Non-pigmented ciliary epithelial cell (primary cell): ENCODE measurements around the gene MRAS.
A peak's percentile ranks its signal among the peaks of the same experiment; 100 is the strongest.

Experiments
- DNase-seq: peaks from one replicate; pipeline ENCODE4 v3.0.0-alpha.2; 2010; ENCODE audit warnings: low read depth

MRAS gene

DNA sequence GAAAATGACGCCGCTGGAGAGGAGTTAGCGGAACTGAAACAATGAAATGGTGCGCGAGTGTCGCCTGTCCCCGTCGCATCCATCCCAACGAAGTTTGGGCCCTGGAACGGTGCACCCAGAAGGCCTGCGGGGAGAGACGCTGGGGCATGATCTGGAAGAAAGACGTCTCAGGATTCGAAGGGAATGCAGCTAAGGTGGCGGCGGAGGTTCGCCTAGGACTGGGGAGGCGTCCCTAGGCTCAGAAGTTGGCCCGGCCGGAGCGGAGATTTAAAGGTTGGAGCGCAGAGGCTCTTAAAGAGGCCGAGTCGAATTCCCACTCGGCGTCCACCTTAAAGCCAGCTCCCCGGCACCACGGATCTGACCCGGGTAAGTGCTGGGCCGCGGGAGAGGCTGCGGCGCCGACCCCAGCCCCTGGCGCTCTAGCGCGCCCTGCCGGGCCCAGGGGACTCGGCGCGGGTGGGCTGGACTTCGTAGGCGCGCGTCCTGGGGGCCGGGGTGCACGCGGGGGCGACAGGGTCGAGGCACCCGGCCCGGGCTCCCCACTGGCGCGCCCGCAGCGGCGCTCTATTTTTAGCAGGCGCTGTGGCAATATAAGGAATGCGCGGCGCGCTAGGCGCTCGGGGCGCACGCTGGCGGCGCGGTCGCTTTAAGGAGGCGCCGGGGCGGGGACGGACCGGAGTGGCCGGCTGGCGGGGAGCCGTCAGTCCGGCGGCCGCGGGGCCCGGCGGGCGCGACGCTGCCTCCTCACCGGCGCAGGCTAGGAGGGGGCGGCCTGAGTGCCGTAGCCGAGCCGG is at the start of gene MRAS:
Gene MRAS (plus strand): TSS at position 620 of the 794 bp plus-strand sequence. CDS start 24,305 bp downstream, outside the sequence.
- no peak for DNase-seq

DNA sequence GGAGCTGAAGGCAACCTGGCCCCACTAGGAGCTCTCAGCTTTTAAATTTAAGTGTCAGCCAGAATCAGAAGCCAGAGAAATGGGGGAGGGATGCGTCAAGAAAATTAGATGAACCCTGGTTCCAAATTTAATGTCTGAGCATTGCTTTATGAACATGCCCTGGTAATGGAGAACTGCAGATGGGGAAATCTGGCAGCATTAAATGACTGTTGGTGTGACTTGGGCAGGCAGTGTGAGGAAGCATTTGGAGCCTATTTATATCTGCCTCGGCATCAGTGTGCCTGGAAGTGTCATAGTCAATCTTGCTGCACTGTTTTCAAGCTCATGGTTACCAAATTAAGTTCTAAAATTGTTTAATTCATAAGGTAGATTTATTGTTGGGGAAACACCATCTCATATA is 47.7 kb upstream of the MRAS start:
- DNase-seq = no peak

DNA sequence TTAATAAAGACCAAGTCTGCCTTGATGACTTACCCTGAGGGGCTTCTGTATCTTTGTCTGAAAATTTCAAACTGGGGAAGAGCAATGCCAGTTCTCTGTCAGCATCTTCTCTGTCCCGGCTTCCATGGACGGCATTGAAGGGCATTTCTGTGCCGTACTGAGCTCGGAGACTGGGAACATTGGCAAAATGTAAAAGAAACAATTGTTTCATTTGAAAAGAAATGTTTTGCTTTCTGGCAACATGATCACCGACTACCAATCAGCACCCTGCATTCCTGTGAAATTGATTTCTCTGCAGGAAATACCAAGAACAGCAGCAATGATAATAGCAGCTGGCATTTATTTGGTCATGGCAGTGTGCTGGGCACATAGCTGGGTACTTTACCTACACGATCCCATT is 44.9 kb upstream of the MRAS start:
- DNase-seq = no peak

DNA sequence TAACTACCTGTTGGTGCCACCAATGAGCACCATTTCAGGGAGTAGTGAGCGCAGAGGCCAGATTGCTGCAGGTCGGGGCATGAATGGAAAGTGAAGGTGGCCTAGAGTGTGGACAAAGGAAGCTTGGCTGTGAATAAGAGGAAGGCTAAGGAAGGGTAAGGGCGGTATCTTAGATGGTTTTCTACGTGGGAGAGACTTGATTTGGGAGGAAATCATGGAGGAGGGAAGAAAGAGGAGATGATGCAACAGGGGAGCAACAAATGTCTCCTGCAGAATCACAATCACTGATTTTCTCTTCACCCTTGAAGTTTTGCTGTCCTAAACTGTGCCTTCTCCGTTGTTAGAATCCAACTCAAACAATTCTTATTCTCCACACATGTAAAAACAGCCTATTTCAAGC is 40.5 kb upstream of the MRAS start:
- no peak for DNase-seq

DNA sequence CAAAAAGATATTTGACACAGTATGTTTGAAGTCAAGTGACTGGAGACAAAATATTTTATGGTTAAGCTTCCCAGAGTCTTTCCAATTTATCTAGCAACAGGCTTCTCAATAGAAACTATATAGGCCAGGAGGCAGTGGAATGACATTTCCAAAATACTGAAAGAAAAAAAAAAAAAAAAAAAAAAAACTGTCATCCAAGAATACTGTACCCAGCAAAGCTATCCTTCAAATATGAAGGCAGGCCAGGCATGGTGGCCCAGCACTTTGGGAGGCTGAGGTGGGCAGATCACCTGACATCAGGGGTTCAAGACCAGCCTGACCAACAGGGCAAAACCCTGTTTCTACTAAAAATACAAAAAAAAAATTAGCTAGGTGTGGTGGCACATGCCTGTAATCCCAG is 39.6 kb upstream of the MRAS start:
- no peak for DNase-seq

DNA sequence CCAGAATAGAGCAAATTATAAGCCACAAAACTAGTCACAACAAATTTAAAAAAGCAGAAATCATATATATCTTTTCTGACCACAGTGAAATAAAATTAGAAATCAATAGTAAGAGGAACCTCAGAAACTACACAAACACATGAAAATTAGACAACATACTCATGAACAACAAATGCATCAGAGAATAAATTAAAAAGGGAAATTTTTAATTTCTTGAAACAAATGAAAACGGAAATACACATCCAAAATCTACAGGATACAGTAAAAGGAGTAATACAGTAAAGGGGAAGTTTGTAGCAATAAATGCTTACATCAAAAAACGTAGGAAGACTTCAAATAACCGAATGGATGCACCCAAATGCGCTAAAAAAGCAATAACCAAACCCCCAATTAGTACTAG is 37.9 kb upstream of the MRAS start:
- no peak for DNase-seq

DNA sequence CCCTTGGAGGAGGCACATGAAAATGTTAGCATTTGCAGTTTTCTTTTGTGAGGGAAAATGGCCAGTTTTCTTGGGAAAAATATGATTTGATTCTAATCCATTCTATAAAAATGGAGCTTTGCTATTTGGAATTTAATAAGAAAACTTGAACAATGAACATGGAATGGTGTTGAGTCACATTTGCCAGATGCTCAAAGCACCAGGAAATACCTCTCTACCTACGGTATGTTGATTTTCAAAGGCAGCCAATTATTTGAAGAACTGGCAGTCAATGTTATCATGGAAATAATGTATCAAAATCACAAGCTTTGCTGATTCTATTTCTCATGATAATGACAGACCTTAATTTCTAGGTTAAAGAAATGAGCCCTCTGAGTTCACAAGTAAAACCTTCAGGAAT is 33.6 kb upstream of the MRAS start:
- peak; percentile 22 for DNase-seq

DNA sequence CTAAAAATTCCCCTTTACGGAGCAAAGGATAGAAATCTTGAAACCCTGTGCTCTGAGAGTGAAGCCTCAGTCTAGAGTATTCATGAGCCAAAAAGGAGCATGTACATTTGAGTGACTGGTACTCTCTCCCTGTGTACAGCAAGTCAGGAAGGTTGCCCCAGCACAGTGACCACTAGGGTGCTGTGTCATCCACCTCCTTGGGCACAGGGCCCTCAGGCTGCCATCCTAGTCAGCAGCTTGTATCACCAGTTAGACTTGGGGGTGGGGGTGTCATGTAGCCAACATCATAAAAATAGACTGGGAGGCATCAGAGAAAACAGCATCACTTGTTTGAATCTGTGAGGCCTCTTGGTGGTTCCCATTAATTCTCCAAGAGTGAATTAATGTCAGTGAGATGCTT is 30.7 kb upstream of the MRAS start:
- DNase-seq = no peak

DNA sequence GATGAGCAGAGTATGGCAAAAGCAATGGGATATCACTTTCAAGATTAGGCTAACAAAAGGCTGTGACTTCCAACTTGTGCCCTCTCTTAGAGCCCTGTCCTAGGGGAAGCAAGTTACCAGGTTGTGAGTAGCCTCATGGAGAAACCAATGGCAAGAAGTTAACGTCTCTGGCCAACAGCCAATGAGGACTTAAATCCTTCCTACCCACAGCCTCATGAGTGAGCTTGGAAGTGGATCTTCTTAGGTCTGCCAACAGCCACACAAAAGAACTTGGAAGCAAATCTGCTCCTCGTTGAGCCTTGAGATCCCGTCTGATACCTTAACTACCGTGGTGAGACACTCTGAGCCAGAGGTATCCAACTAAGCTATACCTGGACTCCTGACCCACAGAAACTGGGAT is 24.4 kb upstream of the MRAS start:
- DNase-seq = no peak

DNA sequence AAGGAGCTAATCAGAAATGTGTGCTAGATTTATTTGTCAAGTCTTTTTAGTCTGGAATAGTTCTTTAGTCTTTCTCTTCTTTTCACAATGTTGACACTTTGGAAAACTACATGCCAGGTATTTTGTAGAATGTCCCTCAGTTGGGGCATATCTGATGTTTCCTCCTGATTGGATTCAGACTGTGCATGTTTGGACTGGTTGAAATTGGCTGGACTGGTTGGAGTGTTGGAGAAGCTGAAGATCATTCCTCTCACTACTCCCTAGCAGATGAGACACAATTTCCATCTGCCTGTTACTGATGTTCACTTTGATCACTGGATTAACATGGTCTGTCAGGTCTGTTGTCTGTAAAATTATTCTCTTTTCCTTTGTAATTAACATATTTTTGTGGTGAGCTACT is 22.4 kb upstream of the MRAS start:
- no peak for DNase-seq

DNA sequence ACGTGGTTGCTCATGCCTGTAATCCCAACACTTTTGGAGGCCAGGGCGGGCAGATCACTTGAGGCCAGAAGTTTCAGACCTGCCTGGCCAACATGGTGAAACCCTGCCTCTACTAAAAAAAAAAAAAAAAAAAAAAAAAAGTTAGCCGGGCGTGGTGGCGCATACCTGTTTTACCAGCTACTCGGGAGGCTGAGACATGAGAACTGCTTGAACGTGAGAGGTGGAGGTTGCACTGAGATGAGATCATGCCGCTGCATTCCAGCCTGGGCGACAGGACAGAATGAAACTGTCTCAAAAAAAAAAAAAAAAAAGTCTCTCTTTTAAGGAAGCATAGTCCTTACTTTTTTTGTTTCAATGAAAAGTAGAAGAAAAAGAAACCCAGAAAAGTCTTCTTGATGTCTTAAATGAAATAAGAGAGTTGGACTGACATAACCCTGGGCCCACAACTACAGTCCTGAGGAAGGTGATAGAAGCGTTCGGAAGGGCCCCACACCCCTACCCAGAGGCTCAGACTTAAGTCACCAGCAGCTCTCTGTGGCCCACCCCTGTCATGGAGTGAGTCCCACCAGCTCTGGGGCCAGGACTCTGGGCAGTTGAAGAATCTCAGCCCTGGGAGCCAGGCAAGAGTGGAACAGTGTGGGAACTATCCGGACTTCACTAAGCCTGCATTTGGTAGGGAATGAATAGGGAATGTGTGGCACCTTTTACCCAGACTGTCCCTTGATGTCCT is 21.3 kb upstream of the MRAS start:
- no peak for DNase-seq

DNA sequence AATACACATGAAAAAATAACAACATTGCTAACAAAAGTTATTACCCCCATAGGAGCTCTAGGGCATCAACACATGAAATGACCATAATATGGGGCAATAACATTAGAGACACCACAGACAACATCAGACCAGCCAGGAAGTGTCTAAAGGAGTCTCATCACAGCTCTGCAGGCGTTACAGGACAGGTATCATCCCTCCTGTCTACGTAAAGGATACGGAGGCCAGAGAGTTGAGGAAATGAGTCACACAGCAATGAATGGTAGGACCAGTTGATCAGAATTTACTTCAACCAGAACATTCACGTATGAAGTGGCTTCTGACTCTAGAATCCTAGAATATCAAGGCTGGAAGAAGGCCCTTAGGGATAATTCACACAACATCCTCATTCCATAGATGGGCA is 20.5 kb upstream of the MRAS start:
- DNase-seq = no peak

DNA sequence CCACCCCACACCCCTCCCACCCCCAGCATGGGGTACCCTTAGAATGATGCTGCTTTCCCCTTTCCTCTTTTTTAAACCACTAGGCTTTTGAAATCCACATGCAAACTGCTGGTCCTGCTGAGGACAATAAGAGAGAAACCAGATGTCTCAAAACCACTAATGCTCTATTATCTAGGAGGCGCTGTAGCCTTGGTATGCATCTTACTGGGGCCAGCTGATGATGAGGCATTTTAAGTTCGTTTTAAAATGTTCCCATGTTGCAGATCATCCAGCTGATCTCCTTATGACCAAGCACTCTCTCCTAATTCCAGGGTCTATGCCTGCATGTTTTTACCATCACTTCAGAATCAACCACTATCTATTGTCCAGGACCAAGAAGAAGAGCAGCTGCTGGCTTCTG is 20.0 kb upstream of the MRAS start:
- DNase-seq = no peak

DNA sequence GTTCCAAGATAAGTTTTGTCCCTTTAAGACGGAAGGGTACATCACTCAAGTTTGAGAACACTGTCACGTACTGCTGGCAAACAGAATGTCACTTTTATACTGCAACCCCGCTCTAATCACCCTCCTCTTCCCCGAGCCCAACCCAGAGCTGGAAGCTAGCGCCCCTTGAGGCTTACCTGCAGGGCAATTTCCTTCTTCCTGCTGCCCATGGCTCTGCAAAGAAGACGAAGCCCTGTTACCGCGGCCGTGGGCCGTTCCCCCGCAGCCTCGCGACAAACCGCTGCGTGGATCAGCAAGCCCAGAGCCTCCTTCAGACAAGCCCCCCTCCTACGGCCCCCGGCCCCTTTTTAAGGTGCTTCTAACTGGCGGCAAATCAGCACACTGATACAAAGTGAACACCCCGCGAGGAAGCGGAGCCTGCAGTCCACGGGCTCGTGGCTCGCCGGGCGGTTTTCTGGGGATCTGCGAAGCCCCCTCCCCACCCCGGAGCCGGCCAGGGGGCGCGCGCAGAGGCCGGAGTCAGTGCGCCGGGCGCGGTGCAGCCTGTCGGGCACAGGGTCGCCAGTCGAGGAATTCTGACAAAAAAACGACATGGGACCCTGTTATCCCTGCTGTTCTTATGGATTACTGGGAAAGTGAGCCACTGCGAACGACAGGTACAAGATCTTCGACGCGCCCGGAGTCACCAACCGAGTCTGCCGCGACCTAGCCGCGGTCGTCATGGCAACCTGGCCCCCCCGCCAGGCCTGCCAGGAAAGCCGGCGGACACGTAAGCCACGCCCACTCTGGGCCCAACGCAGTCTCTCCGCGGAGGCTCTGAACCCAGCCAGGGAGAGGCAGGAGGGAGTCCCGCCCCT is 19.0 kb upstream of the MRAS start, which contains the start of gene NME9:
Gene NME9 (minus strand): TSS at position 725 of the 857 bp plus-strand sequence. CDS start 516 bp downstream, at position 209.
- DNase-seq = no peak

DNA sequence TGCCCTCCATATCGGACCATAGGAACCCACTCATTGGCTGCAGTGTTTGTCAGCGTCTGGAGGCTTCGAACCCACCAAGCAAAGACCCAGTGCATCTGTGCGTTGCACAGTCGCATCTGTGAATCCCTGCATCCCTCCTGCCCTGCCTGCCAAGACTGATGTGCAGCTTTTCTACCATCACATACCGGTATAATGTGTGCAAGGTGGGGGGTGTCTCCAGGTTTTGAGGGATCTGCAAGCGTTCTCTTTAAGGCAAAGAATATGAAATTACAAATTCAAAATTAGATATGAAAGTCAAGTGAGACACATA is 18.4 kb upstream of the MRAS start:
- DNase-seq = no peak

DNA sequence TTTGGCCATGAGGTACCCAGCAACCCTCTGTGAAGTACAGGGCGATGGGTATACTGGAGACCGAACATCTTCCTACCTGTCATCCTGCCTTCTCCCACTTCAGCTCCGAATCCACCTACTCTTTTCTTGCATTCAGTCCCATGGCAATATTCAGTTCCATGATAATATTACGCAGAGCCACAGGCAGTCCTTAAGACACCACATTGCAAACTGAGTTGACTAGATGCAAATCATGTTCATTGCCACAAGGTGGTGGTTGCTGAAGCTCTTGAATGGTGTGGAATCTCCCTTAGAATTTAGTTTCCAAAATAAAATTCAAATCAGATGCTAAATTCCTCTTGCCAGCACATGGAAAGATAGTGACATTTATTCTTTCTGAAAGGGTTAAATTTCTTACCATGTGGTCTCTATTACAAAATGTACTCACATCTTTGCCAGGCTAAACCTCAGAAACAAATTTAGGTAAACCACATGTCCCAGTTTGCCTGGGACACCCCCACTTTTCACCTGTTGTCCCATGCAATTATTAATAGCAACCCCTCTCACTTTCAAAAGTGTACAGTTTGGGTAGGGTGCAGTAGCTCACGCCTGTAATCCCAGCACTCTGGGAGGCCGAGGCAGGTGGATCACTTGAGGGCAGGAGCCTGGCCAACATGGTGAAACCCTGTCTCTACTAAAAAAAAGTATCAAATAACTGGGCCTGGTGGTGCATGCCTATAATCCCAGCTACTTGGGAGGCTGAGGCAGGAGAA is 17.1 kb upstream of the MRAS start:
- DNase-seq = no peak

DNA sequence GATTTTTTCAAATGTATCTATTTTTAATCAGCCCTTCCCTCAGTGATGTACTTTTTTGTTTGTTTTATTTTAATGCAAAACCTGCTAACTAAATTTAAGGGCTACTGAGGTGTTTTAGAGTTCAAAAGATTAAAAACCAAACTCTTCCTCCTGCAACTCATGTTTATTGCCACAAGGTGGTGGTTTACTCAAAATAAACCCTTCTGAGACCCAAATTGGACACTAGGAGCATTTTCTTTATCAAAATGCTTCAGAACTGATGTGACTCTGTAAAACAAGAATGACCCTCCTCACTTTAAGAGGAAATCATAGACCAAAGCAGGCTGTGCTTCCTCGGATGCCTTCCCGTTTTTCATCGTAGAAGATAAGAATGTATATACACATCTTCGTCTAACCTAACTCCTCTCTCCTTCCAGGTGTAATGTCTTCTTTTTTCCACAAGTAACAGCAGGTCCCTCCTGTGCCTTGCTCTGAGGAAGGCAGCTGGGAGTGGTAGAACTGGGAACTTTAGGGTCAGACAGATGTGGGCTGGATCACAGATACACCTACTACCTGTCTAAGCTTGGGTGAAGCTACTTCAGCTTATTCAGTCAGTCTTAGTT is 15.8 kb upstream of the MRAS start:
- no peak for DNase-seq

DNA sequence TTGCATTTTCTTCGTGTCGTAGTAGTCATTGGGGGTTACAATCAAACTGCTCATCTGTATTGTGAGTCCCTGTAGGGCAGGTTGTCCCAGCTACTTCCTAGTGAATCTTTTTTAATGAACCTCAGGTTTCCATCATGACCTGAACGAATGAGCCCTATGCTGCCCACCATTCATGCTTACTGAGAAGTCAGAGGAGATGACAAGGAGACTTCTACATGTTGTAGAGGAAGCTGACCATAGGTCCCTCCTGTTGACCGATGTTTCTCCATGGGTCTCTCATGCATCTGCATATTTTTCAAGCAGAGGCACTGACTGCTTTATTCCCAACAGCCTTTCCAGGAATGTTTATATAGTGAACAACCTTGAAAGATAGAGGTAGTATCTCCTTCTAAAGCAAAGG is 13.8 kb upstream of the MRAS start:
- DNase-seq = no peak

DNA sequence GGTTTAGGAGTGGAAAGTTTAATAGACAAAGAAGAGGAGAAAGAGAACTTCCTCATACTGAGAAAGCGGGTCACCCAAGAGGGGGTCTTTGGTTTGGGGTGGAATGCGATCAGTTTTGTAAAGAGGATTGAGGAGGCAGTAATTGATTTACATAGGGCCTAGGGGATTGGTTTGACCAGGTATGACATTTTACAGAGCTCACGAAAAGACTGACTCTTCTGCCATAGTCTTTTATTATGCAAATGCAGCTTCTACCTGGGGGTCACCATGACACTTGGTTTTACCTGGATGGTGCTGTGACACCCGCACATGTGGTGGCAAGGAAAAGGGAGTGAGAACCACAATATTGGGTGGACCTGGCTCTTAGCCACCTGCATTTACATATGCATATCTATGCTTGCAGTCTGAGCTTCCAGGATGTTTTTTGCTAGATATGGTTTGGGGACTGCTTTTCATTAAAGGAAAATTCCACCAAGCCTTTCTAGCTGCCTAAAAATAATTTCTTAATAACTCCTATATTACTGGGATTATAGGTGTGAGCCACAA is 11.9 kb upstream of the MRAS start:
- no peak for DNase-seq

DNA sequence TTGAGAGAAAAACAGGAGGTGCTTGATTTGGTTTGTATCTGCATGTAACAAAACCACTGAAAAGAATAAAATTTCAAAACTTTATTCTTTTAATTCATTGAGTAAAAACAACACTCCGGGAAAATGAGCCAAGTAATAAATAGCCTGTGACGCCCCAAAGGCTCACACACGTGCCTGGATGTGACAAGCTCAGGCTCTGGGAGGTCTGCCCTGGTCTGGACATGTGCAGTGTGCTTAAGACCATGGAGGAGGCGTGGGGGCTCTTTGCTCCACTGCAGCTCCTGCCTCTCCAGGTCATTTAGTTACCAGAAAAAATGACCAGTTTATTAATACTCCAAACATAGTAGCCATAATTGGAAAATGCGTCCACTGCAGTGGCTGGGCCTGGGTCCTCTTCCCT is 10.1 kb upstream of the MRAS start:
- no peak for DNase-seq

DNA sequence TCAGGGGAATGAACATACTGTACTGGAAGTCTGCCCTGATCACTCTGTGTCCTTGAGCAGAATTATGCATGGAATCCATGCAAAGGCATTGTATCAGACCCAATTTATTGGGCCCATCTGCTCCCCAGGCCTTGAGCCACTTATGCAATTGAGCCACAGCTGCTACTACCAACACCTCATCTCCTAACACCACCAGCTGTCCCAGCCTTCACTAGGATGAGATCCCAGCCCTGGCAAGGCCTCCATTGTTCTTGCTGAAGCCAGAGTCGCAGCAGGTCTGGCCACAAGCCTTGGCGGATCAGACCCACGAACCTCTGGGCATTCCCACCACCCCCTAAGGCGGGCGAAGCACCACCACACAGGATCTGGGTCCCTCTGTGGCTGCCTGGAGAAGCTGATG is 9.6 kb upstream of the MRAS start:
- no peak for DNase-seq
